ENCODE measurements around the gene ZNF316.
"Not testable (repeated sequence)": the region's sequence is repeated elsewhere in the genome, so short reads cannot be mapped to it uniquely, and the experiment has no call there.

Gene ZNF316

GRCh38 chr7:6622134-6622710 is 14.9 kb upstream of the ZNF316 start:
- DNase-seq: no peak

GRCh38 chr7:6623589-6624245 is 13.4 kb upstream of the ZNF316 start:
- peak; percentile 26 for DNase-seq

- no peak for DNase-seq
These were observed 12.9 kb upstream of the ZNF316 start for GRCh38 chr7:6624246-6624611.

GRCh38 chr7:6628045-6628444 is 9.1 kb upstream of the ZNF316 start:
- no peak for DNase-seq

GRCh38 chr7:6630007-6630849 is 6.9 kb upstream of the ZNF316 start:
- DNase-seq: no peak

GRCh38 chr7:6631605-6632004 is 5.5 kb upstream of the ZNF316 start:
- peak; percentile 43 for DNase-seq

GRCh38 chr7:6634021-6634420 is 3.1 kb upstream of the ZNF316 start:
- no peak for DNase-seq

GRCh38 chr7:6634971-6635370 is 2.1 kb upstream of the ZNF316 start:
- DNase-seq: not testable (repeated sequence)

- DNase-seq: peak; percentile 62
These were observed 569 bp downstream of the ZNF316 start for GRCh38 chr7:6637544-6638229.

GRCh38 chr7:6639032-6639431 is 1.9 kb downstream of the ZNF316 start:
- DNase-seq: no peak

GRCh38 chr7:6639627-6640026 is 2.5 kb downstream of the ZNF316 start:
- DNase-seq: no peak

- DNase-seq: peak; percentile 73
These were observed 3.2 kb downstream of the ZNF316 start for GRCh38 chr7:6640246-6640721.

GRCh38 chr7:6641305-6642035 is 4.4 kb downstream of the ZNF316 start:
- no peak for DNase-seq

GRCh38 chr7:6642239-6642839 is 5.2 kb downstream of the ZNF316 start:
- DNase-seq: no peak

GRCh38 chr7:6642861-6643640 is 5.9 kb downstream of the ZNF316 start:
- no peak for DNase-seq

GRCh38 chr7:6643915-6644625 is 7.0 kb downstream of the ZNF316 start:
- DNase-seq: no peak

- DNase-seq: no peak
These were observed 7.6 kb downstream of the ZNF316 start for GRCh38 chr7:6644728-6645127.

- no peak for DNase-seq
These were observed 9.3 kb downstream of the ZNF316 start for GRCh38 chr7:6646465-6646864.

GRCh38 chr7:6647080-6647479 is 10.0 kb downstream of the ZNF316 start:
- DNase-seq: no peak

GRCh38 chr7:6647541-6647940 is 10.4 kb downstream of the ZNF316 start:
- no peak for DNase-seq
